SK-N-SH treated with all-trans-retinoic acid at 6 μM for 48 hours (cell line): ENCODE data around the gene PAEP.

ENCODE experiments used
- GLIS3 ChIP-seq: fragments of 250-450 bp; sonication (Bioruptor Pico); IDR thresholded peaks from 2 replicates; pipeline ENCODE4 v1.5.0; 2020; ENCODE audit warnings: mild to moderate bottlenecking, moderate library complexity
- PATZ1 ChIP-seq: fragments of 250-450 bp; sonication (Bioruptor Pico); IDR thresholded peaks from 2 replicates; pipeline ENCODE4 v1.8.0; 2020; ENCODE audit warnings: mild to moderate bottlenecking, moderate library complexity, borderline replicate concordance
- RARB ChIP-seq: fragments of 250-450 bp; sonication (Bioruptor Pico); IDR thresholded peaks from 2 replicates; pipeline ENCODE4 v1.8.0; 2021; ENCODE audit warnings: mild to moderate bottlenecking, moderate library complexity

DNA sequence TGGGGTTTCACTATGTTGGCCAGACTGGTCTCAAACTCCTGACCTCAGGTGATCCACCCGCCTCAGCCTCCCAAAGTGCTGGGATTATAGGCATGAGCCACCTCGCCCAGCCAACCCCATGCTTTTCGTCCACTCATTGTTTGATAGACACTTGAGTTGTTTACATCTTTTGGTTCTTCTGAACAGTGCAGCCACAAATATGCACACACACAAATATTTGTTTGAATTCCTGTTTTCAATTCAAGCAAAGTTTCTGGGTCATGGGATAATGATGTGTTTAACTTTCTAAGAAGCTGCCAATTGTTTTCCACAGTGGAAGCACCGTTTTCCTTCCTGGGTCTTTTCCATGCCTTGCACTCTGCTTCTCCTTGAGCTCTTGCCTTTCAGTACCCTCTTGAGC is 6.8 kb upstream of the PAEP start:
- TF ChIP-seq RARB (no peak), PATZ1 (CRISPR knock-in tag) (no peak), GLIS3 (no peak)
